Measurements from ENCODE around the gene EEPD1.

EEPD1 gene

DNA sequence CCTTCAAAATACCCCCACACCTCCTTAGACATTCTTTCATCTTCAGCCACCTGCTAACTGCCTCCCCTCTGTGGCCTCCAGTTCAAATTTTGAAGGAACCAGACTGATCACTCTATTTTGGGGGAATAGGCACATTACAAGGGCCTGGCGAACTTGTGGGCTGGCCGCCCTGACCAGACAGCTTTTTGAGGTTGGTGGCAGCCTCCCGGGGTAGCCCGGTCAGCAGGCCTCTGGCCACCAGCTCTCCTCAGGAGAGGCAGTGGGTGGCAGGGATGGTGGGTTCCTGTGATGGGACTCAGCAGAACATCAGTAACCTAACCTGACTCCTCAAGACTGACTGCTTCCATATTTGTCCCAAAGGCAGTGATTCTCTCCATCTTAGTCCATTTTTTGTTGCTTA lies 17.4 kb upstream of the EEPD1 start:
- DNase-seq (ENCODE audit: low spot score), result no peak
- TF ChIP-seq, protein P1, sequence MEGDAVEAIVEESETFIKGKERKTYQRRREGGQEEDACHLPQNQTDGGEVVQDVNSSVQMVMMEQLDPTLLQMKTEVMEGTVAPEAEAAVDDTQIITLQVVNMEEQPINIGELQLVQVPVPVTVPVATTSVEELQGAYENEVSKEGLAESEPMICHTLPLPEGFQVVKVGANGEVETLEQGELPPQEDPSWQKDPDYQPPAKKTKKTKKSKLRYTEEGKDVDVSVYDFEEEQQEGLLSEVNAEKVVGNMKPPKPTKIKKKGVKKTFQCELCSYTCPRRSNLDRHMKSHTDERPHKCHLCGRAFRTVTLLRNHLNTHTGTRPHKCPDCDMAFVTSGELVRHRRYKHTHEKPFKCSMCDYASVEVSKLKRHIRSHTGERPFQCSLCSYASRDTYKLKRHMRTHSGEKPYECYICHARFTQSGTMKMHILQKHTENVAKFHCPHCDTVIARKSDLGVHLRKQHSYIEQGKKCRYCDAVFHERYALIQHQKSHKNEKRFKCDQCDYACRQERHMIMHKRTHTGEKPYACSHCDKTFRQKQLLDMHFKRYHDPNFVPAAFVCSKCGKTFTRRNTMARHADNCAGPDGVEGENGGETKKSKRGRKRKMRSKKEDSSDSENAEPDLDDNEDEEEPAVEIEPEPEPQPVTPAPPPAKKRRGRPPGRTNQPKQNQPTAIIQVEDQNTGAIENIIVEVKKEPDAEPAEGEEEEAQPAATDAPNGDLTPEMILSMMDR (IDR thresholded peaks at IDR 0.05; ENCODE audit: extremely low read depth, missing control alignments), result no peak

DNA sequence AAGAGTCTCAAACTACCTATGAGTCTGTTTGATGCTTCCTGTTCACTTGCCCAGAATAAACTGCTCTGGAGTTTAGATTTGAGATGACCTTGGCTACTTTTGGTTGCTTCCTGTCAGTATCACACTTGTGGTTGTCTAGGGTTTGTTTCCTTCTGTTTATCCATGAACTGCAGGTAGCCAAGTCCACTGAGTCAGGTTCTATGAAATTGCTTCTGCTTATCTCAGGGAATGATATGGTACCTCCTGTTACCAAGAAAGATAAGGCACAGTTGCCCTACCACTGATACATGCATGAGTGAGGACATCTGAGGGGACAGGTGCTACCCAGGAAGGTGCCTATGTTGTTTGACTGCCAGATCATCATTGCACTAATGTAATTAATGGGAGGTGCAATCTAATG lies 15.8 kb upstream of the EEPD1 start:
- no peak for DNase-seq (ENCODE audit: low spot score)
- TF ChIP-seq, protein P1 (IDR thresholded peaks at IDR 0.05; ENCODE audit: extremely low read depth, missing control alignments), result no peak

DNA sequence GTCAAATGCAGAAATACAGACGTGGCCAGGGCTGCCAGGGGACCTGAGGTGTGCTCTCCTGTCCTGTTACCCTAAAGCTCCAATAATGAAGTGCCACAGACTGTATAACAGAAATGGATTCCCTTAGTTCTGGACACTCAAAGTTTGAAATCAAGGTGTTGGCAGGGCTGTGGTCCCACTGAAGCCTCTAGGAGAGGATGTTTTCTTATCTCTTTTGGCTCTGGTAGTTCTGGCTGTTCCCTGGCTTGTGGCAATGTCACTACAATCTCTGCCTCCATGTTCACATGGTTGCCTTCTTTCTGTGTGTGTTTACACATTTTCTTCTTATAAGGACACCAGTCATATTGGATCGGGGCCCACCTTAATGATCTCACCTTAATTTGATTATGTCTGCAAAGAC lies 15.3 kb upstream of the EEPD1 start:
- DNase-seq (ENCODE audit: low spot score), result no peak

DNA sequence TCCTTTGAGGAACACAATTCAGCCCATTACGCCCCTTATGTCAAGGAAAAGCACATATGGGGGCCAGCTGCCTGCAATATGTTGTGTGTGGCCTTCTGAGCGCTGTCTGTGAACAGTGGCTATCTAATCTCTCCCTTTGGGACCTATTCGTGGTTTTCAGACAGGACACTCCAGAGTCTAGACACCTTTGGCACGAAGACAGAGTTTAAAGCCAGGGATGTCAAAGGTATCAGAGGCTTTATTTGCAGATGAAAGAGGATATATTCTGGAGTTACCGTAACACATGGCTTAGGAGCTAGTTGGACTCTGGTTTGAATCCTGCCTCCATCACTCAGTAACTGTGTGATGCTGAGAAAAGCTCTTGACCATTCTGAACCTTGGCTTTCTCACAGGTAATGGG lies 14.8 kb upstream of the EEPD1 start:
- DNase-seq (ENCODE audit: low spot score), result no peak
- TF ChIP-seq, protein P1 (IDR thresholded peaks at IDR 0.05; ENCODE audit: extremely low read depth, missing control alignments), result no peak

More for the DNA sequence above, 15.3 kb upstream of the EEPD1 start:
- TF ChIP-seq, protein P1 (IDR thresholded peaks at IDR 0.05; ENCODE audit: extremely low read depth, missing control alignments), result no peak

DNA sequence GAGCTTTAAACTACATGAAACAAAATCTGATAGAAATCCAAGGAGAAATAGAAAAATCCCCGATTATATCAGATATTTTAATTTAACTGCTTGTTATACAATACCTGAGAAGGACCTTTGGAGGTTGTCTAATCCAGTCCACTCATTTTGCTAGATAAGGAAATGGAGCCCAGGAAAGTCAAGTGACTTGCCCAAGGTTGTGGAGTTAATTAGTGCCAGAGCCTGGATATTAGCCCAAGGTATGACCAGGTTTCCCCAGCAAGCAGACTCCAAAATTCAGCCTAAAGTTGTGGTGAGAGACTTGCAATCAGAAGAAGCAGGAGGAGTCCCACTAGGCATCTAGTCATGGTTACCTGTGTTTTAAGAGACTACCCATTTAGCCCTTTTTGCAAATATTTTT lies 11.7 kb upstream of the EEPD1 start:
- TF ChIP-seq, protein P1 (IDR thresholded peaks at IDR 0.05; ENCODE audit: extremely low read depth, missing control alignments), result no peak
- DNase-seq (ENCODE audit: low spot score), result no peak

DNA sequence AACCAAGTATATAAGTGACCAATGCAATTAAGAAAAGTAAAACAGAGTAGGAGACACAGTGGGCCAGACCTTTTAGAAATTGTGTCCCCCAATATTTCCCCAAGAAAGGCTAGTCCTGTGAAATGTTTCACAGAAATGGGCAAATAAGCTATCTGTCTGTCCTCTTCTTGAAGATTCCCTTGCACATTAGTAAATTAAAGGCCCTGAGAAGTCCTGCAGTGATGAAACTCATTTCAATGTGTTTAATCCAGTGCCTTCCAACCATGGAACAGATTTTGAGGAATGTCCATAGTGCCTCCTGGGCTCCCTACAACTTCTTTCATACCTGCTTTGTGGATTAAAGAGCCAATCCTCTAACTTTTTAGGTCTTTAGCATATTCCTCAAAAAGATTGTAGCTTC lies 11.2 kb upstream of the EEPD1 start:
- TF ChIP-seq, protein P1 (IDR thresholded peaks at IDR 0.05; ENCODE audit: extremely low read depth, missing control alignments), result no peak
- no peak for DNase-seq (ENCODE audit: low spot score)

DNA sequence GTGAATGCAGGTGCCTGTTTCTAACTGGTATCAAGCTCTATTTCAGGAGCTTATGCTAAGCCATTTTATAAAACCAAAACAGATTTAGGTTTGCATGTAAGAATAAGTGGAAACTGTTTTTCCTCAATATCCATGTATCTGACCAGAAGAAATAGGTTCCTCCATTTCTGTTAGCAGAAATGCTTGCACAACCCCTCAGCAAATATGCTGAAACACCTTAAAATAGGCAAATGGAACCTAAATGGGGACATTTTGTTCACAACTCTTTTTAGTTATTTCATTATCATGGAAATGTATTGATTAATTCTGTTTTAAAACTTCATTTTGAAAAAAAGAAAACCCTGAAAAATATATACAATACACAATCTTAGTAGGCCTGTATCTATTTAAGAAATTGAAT lies 8.9 kb upstream of the EEPD1 start:
- TF ChIP-seq, protein P1 (IDR thresholded peaks at IDR 0.05; ENCODE audit: extremely low read depth, missing control alignments), result no peak
- DNase-seq (ENCODE audit: low spot score), result no peak
